ENCODE measurements around the gene CELF2.

The CELF2 gene

GRCh38 chr10:11005725-11006427 is 11.8 kb upstream of the CELF2 start:
- no peak for TF ChIP-seq CTCF (IDR thresholded peaks at IDR 0.05; ENCODE audit: insufficient read depth, low read length, missing control alignments)
- POLR2A ChIA-PET: no interaction called here
- no peak overlapping the region for H3K4me3 ChIP-seq (ENCODE audit: low read depth, low read length)
- CTCF ChIA-PET: no interaction called here
- no peak for DNase-seq (ENCODE audit: low read depth, low spot score)

- no peak for TF ChIP-seq CTCF (IDR thresholded peaks at IDR 0.05; ENCODE audit: insufficient read depth, low read length, missing control alignments)
- DNase-seq (ENCODE audit: low read depth, low spot score): no peak
- H3K4me3 ChIP-seq (ENCODE audit: low read depth, low read length): no peak overlapping the region
- POLR2A ChIA-PET: no interaction called here
- CTCF ChIA-PET: no interaction called here
These were observed 11.2 kb upstream of the CELF2 start for GRCh38 chr10:11006428-11006825.

- ChIA-PET POLR2A (no interaction called here), CTCF (interaction anchor here (1.1 kb wide), 1 partner anchor 263 kb away, joined by 3 read pairs; no protein-coding TSS in a partner anchor)
- no peak for DNase-seq (ENCODE audit: low read depth, low spot score)
- H3K4me3 ChIP-seq (ENCODE audit: low read depth, low read length): no peak overlapping the region
- TF ChIP-seq CTCF (IDR thresholded peaks at IDR 0.05; ENCODE audit: insufficient read depth, low read length, missing control alignments): no peak
These were observed 10.1 kb upstream of the CELF2 start for GRCh38 chr10:11007476-11008020.

- no peak for TF ChIP-seq CTCF (IDR thresholded peaks at IDR 0.05; ENCODE audit: insufficient read depth, low read length, missing control alignments)
- POLR2A ChIA-PET: no interaction called here
- peak; percentile 4 for DNase-seq (ENCODE audit: low read depth, low spot score)
These were observed 8.0 kb upstream of the CELF2 start for GRCh38 chr10:11009471-11010308.

GRCh38 chr10:11010582-11010981 is 7.1 kb upstream of the CELF2 start:
- H3K4me3 ChIP-seq (ENCODE audit: low read depth, low read length): no peak overlapping the region
- CTCF ChIA-PET: no interaction called here
- no peak for DNase-seq (ENCODE audit: low read depth, low spot score)
- POLR2A ChIA-PET: no interaction called here
- TF ChIP-seq CTCF (IDR thresholded peaks at IDR 0.05; ENCODE audit: insufficient read depth, low read length, missing control alignments): no peak

More at GRCh38 chr10:11009471-11010308, 8.0 kb upstream of the CELF2 start:
- CTCF ChIA-PET: no interaction called here
- H3K4me3 ChIP-seq (ENCODE audit: low read depth, low read length): no peak overlapping the region

GRCh38 chr10:11011436-11011835 is 6.2 kb upstream of the CELF2 start:
- TF ChIP-seq CTCF (IDR thresholded peaks at IDR 0.05; ENCODE audit: insufficient read depth, low read length, missing control alignments): no peak
- H3K4me3 ChIP-seq (ENCODE audit: low read depth, low read length): no peak overlapping the region
- DNase-seq (ENCODE audit: low read depth, low spot score): no peak
- ChIA-PET CTCF (no interaction called here), POLR2A (no interaction called here)
